Left ventricle myocardium inferior (tissue), 1 donor: ENCODE data around the gene ZFP36L2. TPM values are rescaled to one million over a fixed set of nuclear protein-coding genes. Genes with fewer than 3 reads are reported as not detected.
A peak's percentile ranks its signal among the peaks of the same experiment; 100 is the strongest.

Source experiments
- DNase-seq: peaks from one replicate; pipeline ENCODE4 v3.0.0-alpha.2; 2020
- H3K27ac ChIP-seq: fragments of 200-600 bp; replicated peaks from 2 replicates; pipeline ENCODE4 v1.8.0; 2021
- H3K27me3 ChIP-seq: fragments of 200-600 bp; 2 replicates; pipeline ENCODE4 v1.8.0; 2021; ENCODE audit warnings: low read depth
- H3K36me3 ChIP-seq: fragments of 200-600 bp; 2 replicates; pipeline ENCODE4 v1.8.0; 2021
- H3K4me1 ChIP-seq: fragments of 200-600 bp; 2 replicates; pipeline ENCODE4 v1.8.0; 2021
- H3K4me3 ChIP-seq: fragments of 200-600 bp; 2 replicates; pipeline ENCODE4 v1.8.0; 2021; ENCODE audit warnings: mild to moderate bottlenecking, moderate library complexity
- H3K9me3 ChIP-seq: fragments of 200-600 bp; replicated peaks from 2 replicates; pipeline ENCODE4 v1.8.0; 2021
- CTCF ChIP-seq: fragments of 200-600 bp; IDR thresholded peaks from 2 replicates; pipeline ENCODE4 v1.8.0; 2021; ENCODE audit warnings: antibody characterized with exemption, mild to moderate bottlenecking, borderline replicate concordance
- intact Hi-C: fragments of 100-400 bp; cut with micrococcal nuclease; formaldehyde crosslinking; loops from one replicate; pipeline ENCODE4 v1.11.0; 2022
- long read RNA-seq: library from polyadenylated mRNA; unstranded; transcript quantifications from one replicate; pipeline ENCODE4 v2.0.0, GENCODE V29; 2021
- total RNA-seq: library from RNA; stranded (reverse); fragmentation: NEBNext Ultra II Directional; extraction: Animal tissue kit (Norgen Biotek cat#: 25700); gene quantifications from one replicate; pipeline ENCODE4 v1.2.1, GENCODE V29; 2021
- donor health status: DM: no; HTN: yes; CAD: no; lungs with severe emphysema.

ZFP36L2 gene
- total RNA-seq: 48.5 TPM
- long read RNA-seq, transcript ZFP36L2-201 (2 exons, 3,696 nt): major isoform, 143 of 225 reads
- long read RNA-seq, partial matches to known transcripts: 0 of 225 reads
- long read RNA-seq, other reads (novel, unspliced or antisense): 82 of 225 reads

- peak; percentile 97 for DNase-seq
- H3K4me1 ChIP-seq: peaks cover 84% of the 10 kb centered on the region
- H3K27me3 ChIP-seq: no peaks in the 10 kb centered on the region
- peaks cover 38% of the 10 kb centered on the region for H3K36me3 ChIP-seq
- peak; percentile 14 for TF ChIP-seq CTCF
- no peaks in the 10 kb centered on the region for H3K9me3 ChIP-seq
- peak within 1 kb of the TSS; percentile 99 for H3K27ac ChIP-seq
- intact Hi-C loops: loop anchor here (5.0 to 10.0 kb wide), 3 partner anchors 92 to 282 kb away; no protein-coding TSS in a partner anchor
- peak within 1 kb of the TSS; percentile 94 for H3K4me3 ChIP-seq
These were observed at the start of gene ZFP36L2 for GRCh38 chr2:43226558-43226954. ZFP36L2 (minus strand) TSS chr2:43226606; CDS start chr2:43226315, 291 bp downstream.

- peaks cover 4% of the 10 kb centered on the region for H3K36me3 ChIP-seq
- H3K9me3 ChIP-seq: no peaks in the 10 kb centered on the region
- H3K4me1 ChIP-seq: peaks cover 47% of the 10 kb centered on the region
- no peak overlapping the region for H3K27ac ChIP-seq
- no peak for DNase-seq
- intact Hi-C loops: no loop called here
- TF ChIP-seq CTCF: no peak
- no peaks in the 10 kb centered on the region for H3K27me3 ChIP-seq
- no peak overlapping the region for H3K4me3 ChIP-seq
These were observed 48.3 kb upstream of the ZFP36L2 start for GRCh38 chr2:43274721-43275120.

- Histone ChIP-seq H3K9me3 (no peaks in the 10 kb centered on the region), H3K4me3 (no peak overlapping the region), H3K27me3 (no peaks in the 10 kb centered on the region), H3K4me1 (peaks cover 53% of the 10 kb centered on the region), H3K36me3 (no peaks in the 10 kb centered on the region), H3K27ac (peak overlapping the region; percentile 18)
- TF ChIP-seq CTCF: no peak
- intact Hi-C loops: no loop called here
- no peak for DNase-seq
These were observed 47.6 kb upstream of the ZFP36L2 start for GRCh38 chr2:43274055-43274454.

GRCh38 chr2:43273529-43273928, 47.1 kb upstream of the ZFP36L2 start:
- Histone ChIP-seq H3K4me3 (no peak overlapping the region), H3K27ac (peak overlapping the region; percentile 18), H3K9me3 (no peaks in the 10 kb centered on the region), H3K4me1 (peaks cover 59% of the 10 kb centered on the region), H3K27me3 (no peaks in the 10 kb centered on the region), H3K36me3 (no peaks in the 10 kb centered on the region)
- DNase-seq: no peak
- no peak for TF ChIP-seq CTCF
- intact Hi-C loops: no loop called here

GRCh38 chr2:43270930-43271615, 44.7 kb upstream of the ZFP36L2 start:
- DNase-seq: no peak
- H3K27ac ChIP-seq: peak overlapping the region; percentile 92
- H3K27me3 ChIP-seq: no peaks in the 10 kb centered on the region
- H3K9me3 ChIP-seq: no peaks in the 10 kb centered on the region
- H3K36me3 ChIP-seq: no peaks in the 10 kb centered on the region
- H3K4me1 ChIP-seq: peaks cover 68% of the 10 kb centered on the region
- intact Hi-C loops: no loop called here
- no peak for TF ChIP-seq CTCF
- H3K4me3 ChIP-seq: no peak overlapping the region
